ENCODE measurements around the gene HIBADH.

- TF ChIP-seq, protein P1, sequence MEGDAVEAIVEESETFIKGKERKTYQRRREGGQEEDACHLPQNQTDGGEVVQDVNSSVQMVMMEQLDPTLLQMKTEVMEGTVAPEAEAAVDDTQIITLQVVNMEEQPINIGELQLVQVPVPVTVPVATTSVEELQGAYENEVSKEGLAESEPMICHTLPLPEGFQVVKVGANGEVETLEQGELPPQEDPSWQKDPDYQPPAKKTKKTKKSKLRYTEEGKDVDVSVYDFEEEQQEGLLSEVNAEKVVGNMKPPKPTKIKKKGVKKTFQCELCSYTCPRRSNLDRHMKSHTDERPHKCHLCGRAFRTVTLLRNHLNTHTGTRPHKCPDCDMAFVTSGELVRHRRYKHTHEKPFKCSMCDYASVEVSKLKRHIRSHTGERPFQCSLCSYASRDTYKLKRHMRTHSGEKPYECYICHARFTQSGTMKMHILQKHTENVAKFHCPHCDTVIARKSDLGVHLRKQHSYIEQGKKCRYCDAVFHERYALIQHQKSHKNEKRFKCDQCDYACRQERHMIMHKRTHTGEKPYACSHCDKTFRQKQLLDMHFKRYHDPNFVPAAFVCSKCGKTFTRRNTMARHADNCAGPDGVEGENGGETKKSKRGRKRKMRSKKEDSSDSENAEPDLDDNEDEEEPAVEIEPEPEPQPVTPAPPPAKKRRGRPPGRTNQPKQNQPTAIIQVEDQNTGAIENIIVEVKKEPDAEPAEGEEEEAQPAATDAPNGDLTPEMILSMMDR (IDR thresholded peaks at IDR 0.05) = no peak
- no peak for TF ChIP-seq POLR2A (IDR thresholded peaks at IDR 0.05)
Measured at GRCh38 chr7:27689150-27689549, 26.5 kb upstream of the HIBADH start.
